Measurements from ENCODE around the gene NUDT19. TPM values are rescaled to one million over a fixed set of nuclear protein-coding genes. Genes with fewer than 3 reads are reported as not detected.

NUDT19 gene
- total and polyA plus RNA-seq, 2 experiments from 2014 or later: 2.4 to 3.9 TPM

- H3K36me3 ChIP-seq (ENCODE audit: insufficient read depth): no peaks in the 10 kb centered on the region
- no peak overlapping the region for H3K27ac ChIP-seq (ENCODE audit: low read depth)
- peaks cover 13% of the 10 kb centered on the region for H4K20me1 ChIP-seq (replicated peaks; ENCODE audit: insufficient read depth)
- Mint-ChIP-seq H3K4me1 (no peaks in the 10 kb centered on the region; the same call in 2 of the 3 replicates), H3K9me3 (no peaks in the 10 kb centered on the region), H3K4me3 (no peak overlapping the region), H3K27me3 (ENCODE audit: insufficient read depth, low read depth, poor library complexity) (peaks cover 5% of the 10 kb centered on the region), H3K27ac (peak overlapping the region; percentile 36; the same call in 1 of the 2 replicates), H3K36me3 (ENCODE audit: low read depth) (peaks cover 14% of the 10 kb centered on the region; the same call in 2 of the 3 replicates)
- H2AFZ ChIP-seq: no peak overlapping the region
- H3K4me1 ChIP-seq (ENCODE audit: insufficient read depth): no peaks in the 10 kb centered on the region
- H3K9me2 ChIP-seq (ENCODE audit: insufficient read depth): no peaks in the 10 kb centered on the region
- peaks cover 44% of the 10 kb centered on the region for H3K79me2 ChIP-seq (replicated peaks; ENCODE audit: insufficient read depth)
- H3K4me2 ChIP-seq: no peak overlapping the region
- H3K4me3 ChIP-seq: no peak overlapping the region
- ATAC-seq (no peak), DNase-seq (ENCODE audit: low spot score) (no peak)
- TF ChIP-seq CREB1 (CRISPR knock-in tag; IDR thresholded peaks at IDR 0.05; ENCODE audit: low read depth) (no peak), ETS1 (IDR thresholded peaks at IDR 0.05) (no peak), EZH2 (IDR thresholded peaks at IDR 0.05; ENCODE audit: low read depth, unreplicated experiment) (no peak), POLR2AphosphoS5 (IDR thresholded peaks at IDR 0.05; ENCODE audit: low read depth) (no peak), NANOG (IDR thresholded peaks at IDR 0.05; ENCODE audit: borderline replicate concordance) (no peak), REST (IDR thresholded peaks at IDR 0.05; ENCODE audit: unreplicated experiment) (no peak)
- H3K27me3 ChIP-seq (ENCODE audit: insufficient read depth): no peaks in the 10 kb centered on the region
- H3F3A ChIP-seq (replicated peaks; ENCODE audit: low read depth): no peaks in the 10 kb centered on the region
Observed at GRCh38 chr19:32658527-32658926, 33.1 kb upstream of the NUDT19 start.

GRCh38 chr19:32661318-32661717, 30.3 kb upstream of the NUDT19 start:
- no peaks in the 10 kb centered on the region for H3K9me2 ChIP-seq (ENCODE audit: insufficient read depth)
- Mint-ChIP-seq H3K9me3 (no peaks in the 10 kb centered on the region), H3K36me3 (ENCODE audit: low read depth) (peaks cover 9% of the 10 kb centered on the region; the same call in 2 of the 3 replicates), H3K4me1 (no peaks in the 10 kb centered on the region), H3K4me3 (no peak overlapping the region), H3K27ac (no peak overlapping the region), H3K27me3 (ENCODE audit: insufficient read depth, low read depth, poor library complexity) (no peaks in the 10 kb centered on the region)
- H3K4me3 ChIP-seq: no peak overlapping the region
- H3K27me3 ChIP-seq (ENCODE audit: insufficient read depth): no peaks in the 10 kb centered on the region
- ATAC-seq (no peak), DNase-seq (ENCODE audit: low spot score) (no peak)
- H3K4me1 ChIP-seq (ENCODE audit: insufficient read depth): no peaks in the 10 kb centered on the region
- H3K79me2 ChIP-seq (replicated peaks; ENCODE audit: insufficient read depth): peaks cover 67% of the 10 kb centered on the region
- H3K27ac ChIP-seq (ENCODE audit: low read depth): no peak overlapping the region
- no peaks in the 10 kb centered on the region for H3F3A ChIP-seq (replicated peaks; ENCODE audit: low read depth)
- H4K20me1 ChIP-seq (replicated peaks; ENCODE audit: insufficient read depth): peaks cover 10% of the 10 kb centered on the region
- H3K36me3 ChIP-seq (ENCODE audit: insufficient read depth): no peaks in the 10 kb centered on the region
- H3K4me2 ChIP-seq: no peak overlapping the region
- H2AFZ ChIP-seq: no peak overlapping the region
- TF ChIP-seq STAT1 (IDR thresholded peaks at IDR 0.05; ENCODE audit: unreplicated experiment) (no peak), ETS1 (IDR thresholded peaks at IDR 0.05) (no peak), CTCF (conservative IDR thresholded peaks at IDR 0.05; ENCODE audit: low read depth in 2 of 2) (no peak), NANOG (IDR thresholded peaks at IDR 0.05; ENCODE audit: borderline replicate concordance) (no peak), ZNF114 (CRISPR knock-in tag; IDR thresholded peaks at IDR 0.05) (no peak), JUNB (IDR thresholded peaks at IDR 0.05; ENCODE audit: unreplicated experiment) (no peak)

Measured in GM23338 (cell line).